B cell (primary cell): Measurements from ENCODE around the gene SHANK1.

Source experiments
- CTCF ChIP-seq: fragments of 200-600 bp; IDR thresholded peaks from one replicate; pipeline ENCODE4 v1.8.0; 2022; ENCODE audit warnings: antibody characterized with exemption, mild to moderate bottlenecking
- EZH2 ChIP-seq: IDR thresholded peaks from 2 replicates; pipeline ENCODE4 v1.6.1; 2012; ENCODE audit warnings: borderline replicate concordance, low read depth, mild to moderate bottlenecking, moderate library complexity, low read length; ENCODE audit not compliant: insufficient read depth, poor library complexity, severe bottlenecking

DNA sequence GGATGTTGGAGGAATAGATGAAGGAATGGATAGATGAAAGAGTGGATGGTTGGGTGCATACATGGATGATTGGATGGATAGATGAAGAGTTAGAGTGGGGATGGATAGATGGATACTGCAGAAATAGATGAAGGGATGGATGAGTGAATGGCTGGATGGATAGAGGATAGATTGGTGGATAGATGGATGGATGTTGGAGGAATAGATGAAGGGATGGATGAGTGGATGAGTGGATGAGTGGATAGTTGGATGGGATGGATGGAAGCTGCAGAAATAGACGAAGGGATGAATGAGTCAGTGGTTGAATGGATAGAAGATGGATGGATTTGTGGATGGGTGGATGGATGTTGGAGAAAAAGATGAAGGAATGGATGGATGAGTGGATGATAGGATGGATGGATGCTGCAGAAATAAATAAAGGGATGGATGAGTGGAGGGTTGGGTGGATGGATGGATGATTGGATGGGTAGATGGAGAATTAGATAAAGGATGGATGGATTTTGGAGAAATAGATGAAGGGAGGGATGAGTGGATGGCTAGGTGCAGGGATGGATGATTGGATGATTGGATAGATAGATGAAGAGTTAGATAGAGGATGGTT, 75.2 kb downstream of the SHANK1 start:
- no peak for TF ChIP-seq CTCF
- TF ChIP-seq EZH2, result no peak
